HepG2 (cell line): Measurements from ENCODE around the gene SETD1A. TPM values are rescaled to one million over a fixed set of nuclear protein-coding genes. Genes with fewer than 3 reads are reported as not detected.

ENCODE experiments used
- ATF3 ChIP-seq: sonication (generic); formaldehyde crosslinking; IDR thresholded peaks from 2 replicates; pipeline ENCODE4 v1.4.0; 2020; ENCODE audit warnings: missing genetic modification reagents
- FOXO1 ChIP-seq: sonication (generic); formaldehyde crosslinking; IDR thresholded peaks from 2 replicates; pipeline ENCODE4 v1.4.0; 2020; ENCODE audit warnings: missing genetic modification reagents
- HBP1 ChIP-seq: IDR thresholded peaks from 2 replicates; pipeline ENCODE4 v1.6.1; 2016; ENCODE audit warnings: low read depth, control low read depth
- REL ChIP-seq: sonication (generic); formaldehyde crosslinking; conservative IDR thresholded peaks from 2 replicates; pipeline ENCODE4 v1.8.0; 2022; ENCODE audit warnings: mild to moderate bottlenecking, missing genetic modification reagents, moderate library complexity
- TFE3 ChIP-seq: IDR thresholded peaks from 2 replicates; pipeline ENCODE4 v1.6.1; 2016
- ZNF224 ChIP-seq: sonication (generic); formaldehyde crosslinking; IDR thresholded peaks from 2 replicates; pipeline ENCODE4 v1.5.0; 2020; ENCODE audit warnings: mild to moderate bottlenecking, missing genetic modification reagents
- ZNF318 ChIP-seq: sonication (generic); formaldehyde crosslinking; IDR thresholded peaks from 2 replicates; pipeline ENCODE4 v1.4.0; 2020; ENCODE audit warnings: mild to moderate bottlenecking, missing genetic modification reagents
- ZNF333 ChIP-seq: sonication (generic); formaldehyde crosslinking; IDR thresholded peaks from 2 replicates; pipeline ENCODE4 v1.4.0; 2020; ENCODE audit warnings: mild to moderate bottlenecking, missing genetic modification reagents, borderline replicate concordance
- ZNF713 ChIP-seq: sonication (generic); formaldehyde crosslinking; IDR thresholded peaks from 2 replicates; pipeline ENCODE4 v1.4.0; 2020; ENCODE audit warnings: mild to moderate bottlenecking, missing genetic modification reagents
- polyA plus RNA-seq, 8 experiments: library from polyadenylated mRNA; depleted of rRNA in 3 of 8; stranded (reverse) in 7 of 8; unstranded in 1 of 8; fragments of >200 nt; fragmentation: Illumina TruSeq in 4 of 8; extraction: Trizol in 4 of 8; gene quantifications; 2 replicates each; pipeline versions ENCODE4 v1.2.1 to v1.2.3, GENCODE V29; 2011 to 2016; ENCODE audit warnings: low read depth in 4 of 8, missing spikeins in 1 of 8, mixed read lengths in 1 of 8; ENCODE audit not compliant: insufficient read depth in 1 of 8
- total RNA-seq, 5 experiments: library from RNA; depleted of rRNA; stranded (reverse); fragments of >200 nt; fragmentation: Illumina TruSeq; extraction: Trizol; gene quantifications; 2 replicates each; pipeline ENCODE4 v1.2.3, GENCODE V29; 2016; ENCODE audit warnings: low read depth in 1 of 5
- TF ChIP-seq, protein P1 (sequence below): IDR thresholded peaks from 2 replicates; pipeline ENCODE4 v1.6.1; 2016; ENCODE audit warnings: mild to moderate bottlenecking

SETD1A gene
- total and polyA plus RNA-seq, 2 of the 13 experiments (the other 11 are each of a cell fraction or from before 2014, with no cell fraction given): 3.8 to 5.6 TPM

- TF ChIP-seq TFE3 (CRISPR knock-in tag): peak; percentile 65
- no peak for TF ChIP-seq ZNF318
- no peak; the same call in 1 of the 2 replicates for TF ChIP-seq ZNF713 (CRISPR knock-in tag)
- no peak for TF ChIP-seq ZNF224 (CRISPR knock-in tag)
- TF ChIP-seq, protein P1, sequence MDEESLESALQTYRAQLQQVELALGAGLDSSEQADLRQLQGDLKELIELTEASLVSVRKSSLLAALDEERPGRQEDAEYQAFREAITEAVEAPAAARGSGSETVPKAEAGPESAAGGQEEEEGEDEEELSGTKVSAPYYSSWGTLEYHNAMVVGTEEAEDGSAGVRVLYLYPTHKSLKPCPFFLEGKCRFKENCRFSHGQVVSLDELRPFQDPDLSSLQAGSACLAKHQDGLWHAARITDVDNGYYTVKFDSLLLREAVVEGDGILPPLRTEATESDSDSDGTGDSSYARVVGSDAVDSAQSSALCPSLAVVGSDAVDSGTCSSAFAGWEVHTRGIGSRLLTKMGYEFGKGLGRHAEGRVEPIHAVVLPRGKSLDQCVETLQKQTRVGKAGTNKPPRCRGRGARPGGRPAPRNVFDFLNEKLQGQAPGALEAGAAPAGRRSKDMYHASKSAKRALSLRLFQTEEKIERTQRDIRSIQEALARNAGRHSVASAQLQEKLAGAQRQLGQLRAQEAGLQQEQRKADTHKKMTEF (CRISPR knock-in tag): no peak; the same call in 1 of the 2 replicates
- TF ChIP-seq ZNF333 (CRISPR knock-in tag): no peak
- peak; percentile 11; the same call in 1 of the 2 replicates for TF ChIP-seq FOXO1 (CRISPR knock-in tag)
- no peak for TF ChIP-seq ATF3 (CRISPR knock-in tag)
- peak; percentile 75; the same call in 1 of the 2 replicates for TF ChIP-seq REL (CRISPR knock-in tag)
- peak; percentile 47; the same call in 1 of the 2 replicates for TF ChIP-seq HBP1 (CRISPR knock-in tag)
Measured at GRCh38 chr16:30922960-30923535, 34.5 kb upstream of the SETD1A start (continued).
